GM19240 (cell line): ENCODE measurements around the gene SFMBT2.
"Not testable (repeated sequence)": the region's sequence is repeated elsewhere in the genome, so short reads cannot be mapped to it uniquely, and the experiment has no call there.

Source experiments
- DNase-seq: peaks from one replicate; pipeline ENCODE4 v3.0.0; 2011; ENCODE audit warnings: low spot score; ENCODE audit not compliant: insufficient read length

The SFMBT2 gene

GRCh38 chr10:7231509-7232414 is 179.1 kb downstream of the SFMBT2 start:
- DNase-seq, result no peak

GRCh38 chr10:7230951-7231350 is 179.9 kb downstream of the SFMBT2 start:
- no peak for DNase-seq

- no peak for DNase-seq
These were observed 180.8 kb downstream of the SFMBT2 start for GRCh38 chr10:7230036-7230435.

DNA sequence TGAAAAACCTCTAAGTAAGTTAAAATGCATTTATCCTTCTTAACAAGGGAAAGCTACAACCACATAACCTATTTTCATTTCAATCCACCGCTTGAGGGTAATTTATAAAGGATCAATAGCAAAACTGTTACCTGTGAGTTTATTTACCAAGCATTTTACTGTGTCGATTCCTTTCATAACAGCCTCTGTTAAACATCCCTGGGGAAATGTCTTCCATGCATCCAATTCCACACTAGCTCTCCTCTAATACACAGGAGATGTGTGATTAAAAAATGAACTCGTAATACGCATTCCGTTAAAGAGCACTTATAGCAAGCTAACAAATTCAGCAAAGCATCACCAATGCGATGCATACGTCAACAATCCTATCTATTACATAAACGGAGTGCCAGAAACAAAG is 185.7 kb downstream of the SFMBT2 start:
- no peak for DNase-seq

- DNase-seq, result no peak
These were observed 191.9 kb downstream of the SFMBT2 start for GRCh38 chr10:7218968-7219367.

DNA sequence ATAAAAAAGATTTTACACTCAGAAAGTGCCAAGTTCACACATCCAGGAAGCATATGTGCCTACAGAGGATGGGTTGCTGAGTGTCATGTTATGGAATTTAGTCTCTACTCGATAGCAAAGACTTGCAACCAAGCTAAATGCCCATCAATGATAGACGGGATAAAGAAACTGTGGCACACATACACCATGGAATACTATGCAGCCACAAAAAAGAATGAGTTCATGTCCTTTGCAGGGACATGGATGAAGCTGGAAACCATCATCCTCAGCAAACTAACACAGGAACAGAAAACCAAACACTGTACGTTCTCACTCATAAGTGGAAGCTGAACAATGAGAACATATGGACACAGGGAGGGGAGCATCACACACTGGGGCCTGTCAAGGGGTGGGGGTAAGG is 198.1 kb downstream of the SFMBT2 start:
- not testable (repeated sequence) for DNase-seq

DNA sequence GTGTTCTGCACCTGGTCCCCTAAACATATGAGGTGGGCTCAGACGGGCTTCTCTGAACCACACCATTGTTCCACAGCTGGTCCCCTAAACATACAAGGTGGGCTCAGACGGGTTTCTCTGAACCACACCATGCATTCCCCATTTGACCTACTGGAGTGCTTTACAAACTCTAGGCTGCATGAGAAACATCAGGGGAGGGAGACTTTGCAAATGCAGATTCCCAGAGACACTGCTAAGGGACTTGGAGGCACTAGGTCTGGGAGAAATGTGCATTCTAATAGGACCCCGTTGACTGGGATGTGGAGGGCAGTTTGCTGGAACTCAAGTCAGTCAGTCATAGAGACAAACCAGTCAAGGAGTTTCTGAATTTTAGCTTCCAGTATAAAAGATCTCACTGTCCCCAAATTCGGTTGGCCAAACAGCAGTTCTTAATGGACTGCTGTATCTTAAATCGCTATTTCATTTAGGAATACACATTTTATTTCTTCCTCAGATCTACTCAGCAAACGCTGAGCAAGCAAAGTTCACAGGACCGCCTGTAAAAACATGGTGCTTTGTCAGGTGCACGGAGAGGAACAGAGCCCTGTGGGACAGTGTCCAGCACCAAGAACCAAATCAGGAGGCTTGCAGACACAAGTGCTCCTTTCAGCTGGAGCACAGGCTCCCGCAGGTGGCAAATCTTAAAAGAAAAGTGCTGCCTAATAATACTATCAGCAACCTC is 198.8 kb downstream of the SFMBT2 start:
- DNase-seq, result no peak

DNA sequence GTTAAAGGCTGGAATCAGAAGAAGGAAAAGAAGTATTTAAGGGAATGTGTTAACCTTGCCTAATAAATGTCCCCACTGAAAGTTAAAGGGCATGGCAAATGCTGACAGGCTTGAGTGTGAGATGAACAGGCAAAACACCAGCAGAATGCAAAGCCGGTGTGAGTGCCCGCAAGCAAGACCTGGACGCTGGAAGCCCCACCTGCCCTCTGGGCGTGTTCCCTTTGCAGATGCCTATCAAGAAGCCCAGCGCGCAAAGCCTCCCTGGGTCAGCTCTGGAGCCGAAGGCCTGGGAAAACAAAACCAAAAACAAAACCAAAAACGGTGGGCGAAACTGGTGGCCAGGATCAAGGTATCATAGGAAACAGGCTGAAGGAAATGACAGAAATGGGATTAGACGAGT is 200.3 kb downstream of the SFMBT2 start:
- DNase-seq, result no peak

DNA sequence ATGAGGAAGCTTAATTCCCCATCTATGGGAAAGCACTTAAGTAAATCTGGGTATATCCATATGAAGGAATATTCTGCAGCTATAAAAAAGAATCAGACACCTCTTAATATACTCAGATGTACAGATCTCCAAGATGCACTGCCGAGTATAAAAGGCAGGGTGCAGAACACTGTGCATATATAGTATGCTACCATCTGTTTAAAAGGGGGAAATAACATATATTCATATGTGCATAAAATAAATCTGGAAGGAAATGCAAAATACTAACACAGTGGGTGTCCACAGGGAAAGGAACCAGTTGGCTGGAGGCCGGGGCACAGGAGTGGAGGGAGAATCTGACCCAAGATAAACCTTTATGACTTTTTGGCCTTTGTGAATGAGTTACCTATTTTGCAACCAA is 201.4 kb downstream of the SFMBT2 start:
- no peak for DNase-seq

- no peak for DNase-seq
These were observed 204.3 kb downstream of the SFMBT2 start for GRCh38 chr10:7206412-7207100.

- no peak for DNase-seq
These were observed 205.2 kb downstream of the SFMBT2 start for GRCh38 chr10:7205656-7206055.

- no peak for DNase-seq
These were observed 208.0 kb downstream of the SFMBT2 start for GRCh38 chr10:7202793-7203355.

- DNase-seq, result no peak
These were observed 211.6 kb downstream of the SFMBT2 start for GRCh38 chr10:7199152-7199760.

DNA sequence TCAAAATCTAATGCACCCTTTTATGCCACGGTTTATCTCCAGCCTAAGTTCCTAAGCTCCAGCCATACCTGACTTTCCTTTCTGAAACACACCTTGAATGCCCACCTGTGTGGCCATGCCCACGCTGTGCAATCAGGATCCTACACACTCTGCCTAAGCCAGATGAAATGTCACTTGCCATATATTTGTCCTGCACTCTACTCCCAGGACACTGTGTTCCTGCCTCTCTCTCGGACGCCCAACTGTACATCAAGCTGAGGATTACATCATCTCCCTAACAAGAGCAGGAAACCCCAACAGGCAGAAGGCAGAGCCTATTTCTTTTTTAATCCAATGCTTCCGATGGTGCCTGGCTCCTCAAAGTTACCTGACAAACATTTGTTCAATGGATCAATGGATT is 214.6 kb downstream of the SFMBT2 start:
- no peak for DNase-seq

DNA sequence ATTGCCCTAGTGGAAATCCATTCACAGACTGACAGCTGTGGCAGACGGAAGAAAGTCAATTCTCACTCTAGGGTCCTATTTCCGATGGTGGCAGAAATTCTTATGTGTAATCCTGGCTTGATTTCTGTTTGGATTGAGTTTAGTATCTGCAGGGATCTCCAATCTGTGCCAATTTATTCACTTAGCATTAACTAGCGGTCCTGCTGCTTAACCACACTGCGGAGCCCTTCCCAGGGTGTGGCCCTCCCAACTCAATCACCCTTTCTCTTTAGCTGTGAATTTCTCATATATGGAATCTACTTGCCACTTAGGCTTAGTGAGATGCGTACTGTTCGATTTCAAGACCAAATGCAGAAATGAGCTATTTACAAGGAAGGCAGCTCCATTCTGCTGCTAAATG is 215.7 kb downstream of the SFMBT2 start:
- no peak for DNase-seq

DNA sequence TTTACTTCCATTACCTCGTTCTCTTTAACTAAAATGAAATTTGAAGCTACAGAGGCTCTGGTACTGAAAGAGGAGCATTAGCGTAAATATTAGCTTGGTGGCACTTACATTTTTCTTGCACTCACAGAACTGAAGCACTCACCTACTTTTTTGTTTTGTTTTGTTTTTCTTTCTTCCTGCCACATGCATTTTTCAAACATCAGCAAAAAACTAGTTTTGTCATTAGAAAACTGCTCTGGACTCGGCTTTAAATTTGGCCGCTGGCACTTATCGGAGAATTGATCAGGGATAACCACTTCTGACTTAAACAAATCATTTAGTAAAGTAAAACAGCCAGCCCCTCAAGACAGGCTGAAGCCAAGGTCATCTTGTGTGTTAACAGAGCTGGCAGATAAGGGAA is 216.3 kb downstream of the SFMBT2 start:
- DNase-seq, result no peak

DNA sequence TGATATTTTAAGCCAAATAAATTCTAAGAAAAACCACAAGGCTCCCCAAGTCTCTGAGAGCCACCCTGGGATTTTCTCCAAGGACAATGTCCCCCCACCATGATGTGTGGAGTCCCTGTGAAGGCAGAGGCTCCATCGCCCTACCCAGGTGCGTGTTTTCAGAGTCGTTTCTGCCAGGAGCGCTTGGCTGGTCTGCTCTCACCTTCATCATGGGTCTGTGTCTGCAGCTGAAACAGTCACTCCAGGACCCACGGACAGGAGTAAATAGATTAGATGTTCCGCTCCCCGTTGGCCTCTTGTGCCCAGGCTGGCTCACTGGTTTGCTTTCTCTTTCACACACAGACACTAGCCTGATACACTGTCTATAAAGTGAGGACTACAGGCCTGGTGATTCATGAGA is 217.5 kb downstream of the SFMBT2 start:
- DNase-seq, result no peak

DNA sequence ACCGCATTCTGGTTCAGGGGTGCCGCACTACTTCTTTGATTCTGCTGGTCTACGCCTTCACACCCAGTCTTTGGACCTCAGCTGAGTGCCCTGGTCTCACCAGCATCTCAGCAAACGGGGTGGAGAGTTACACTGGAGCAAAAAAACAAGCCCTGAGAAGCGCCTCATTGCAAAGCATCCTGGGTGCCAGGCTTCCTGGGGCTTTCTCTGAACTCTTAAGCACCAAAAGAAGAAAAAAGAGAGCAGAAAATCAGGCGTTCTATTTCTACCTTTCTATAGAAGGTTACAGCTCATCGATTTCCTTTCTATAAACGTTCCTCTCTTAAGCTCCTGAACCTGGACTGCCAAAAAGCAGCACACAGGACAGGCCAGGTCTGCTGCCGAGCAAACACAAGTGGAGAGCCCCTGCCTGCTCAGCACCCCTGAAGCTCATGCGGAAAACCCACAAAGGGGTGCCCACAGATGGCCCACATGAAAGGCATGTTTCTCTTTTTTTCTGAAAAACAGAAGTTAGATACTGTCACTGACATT is 217.9 kb downstream of the SFMBT2 start:
- DNase-seq, result no peak

GRCh38 chr10:7192061-7192460 is 218.8 kb downstream of the SFMBT2 start:
- no peak for DNase-seq

DNA sequence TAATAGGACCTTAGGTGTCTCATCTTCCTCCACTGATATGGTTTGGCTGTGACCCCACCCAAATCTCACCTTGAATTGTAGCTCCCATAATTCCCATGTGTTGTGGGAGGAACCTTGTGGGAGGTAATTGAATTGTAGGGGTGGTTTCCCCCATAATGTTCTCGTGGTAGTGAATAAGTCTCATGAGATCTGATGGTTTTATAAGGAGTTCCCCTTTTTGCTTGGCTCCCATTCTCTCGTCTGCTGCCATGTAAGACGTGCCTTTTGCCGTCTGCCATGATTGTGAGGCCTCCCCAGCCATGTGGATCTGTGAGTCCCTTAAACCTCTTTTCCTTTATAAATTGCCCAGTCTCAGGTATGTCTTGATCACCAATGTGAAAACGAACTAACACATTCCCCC is 220.1 kb downstream of the SFMBT2 start:
- not testable (repeated sequence) for DNase-seq

GRCh38 chr10:7189909-7190308 is 220.9 kb downstream of the SFMBT2 start:
- DNase-seq, result no peak
